GM12892 (cell line): ENCODE results near the gene KIAA1217.

Experiments used
- POLR2A ChIP-seq: IDR thresholded peaks from 2 replicates; pipeline ENCODE4 v1.6.1; 2011; ENCODE audit warnings: low read depth, low read length, control low read depth
- POLR2AphosphoS5 ChIP-seq: IDR thresholded peaks from 2 replicates; pipeline ENCODE4 v1.6.1; 2011; ENCODE audit warnings: low read depth, low read length, control low read depth
- TAF1 ChIP-seq: IDR thresholded peaks from 2 replicates; pipeline ENCODE4 v1.6.1; 2011; ENCODE audit warnings: low read depth, mild to moderate bottlenecking, control low read depth, low read length, borderline replicate concordance

DNA sequence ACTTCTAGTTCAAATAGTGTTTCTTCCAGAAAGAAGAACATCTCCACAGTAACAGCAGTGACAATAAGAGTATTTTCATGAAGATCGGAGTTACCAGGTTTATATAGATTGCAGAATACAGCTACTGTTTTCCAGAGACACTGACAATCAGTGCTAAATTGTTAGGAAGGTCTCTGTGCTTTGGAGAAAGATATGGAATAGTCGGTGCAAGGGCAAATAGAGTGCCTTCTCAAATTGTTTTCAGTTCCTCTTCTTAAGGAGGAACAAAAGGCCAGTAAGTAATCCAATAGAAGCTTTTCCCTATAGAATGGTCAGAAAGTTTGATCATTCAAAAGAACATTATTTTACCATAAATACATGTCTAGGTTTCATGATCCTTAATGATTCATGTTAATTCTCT, 2.6 kb upstream of the KIAA1217 start:
- TF ChIP-seq POLR2A (no peak), POLR2AphosphoS5 (no peak), TAF1 (no peak)
